Testis (tissue), 3 donors: ENCODE measurements around the gene ITPKC. TPM values are rescaled to one million over a fixed set of nuclear protein-coding genes. Genes with fewer than 3 reads are reported as not detected.

ENCODE experiments used
- DNase-seq: peaks from one replicate; pipeline ENCODE4 v3.0.0-alpha.2; 2019
- H3K27ac ChIP-seq, 2 donors: fragments of 200-600 bp; sonication (generic); one replicate each; pipeline ENCODE4 v1.5.1; 2019
- H3K27me3 ChIP-seq: fragments of 200-600 bp; sonication (generic); one replicate; pipeline ENCODE4 v1.5.1; 2019
- H3K36me3 ChIP-seq: fragments of 200-600 bp; sonication (generic); one replicate; pipeline ENCODE4 v1.5.1; 2017; ENCODE audit warnings: low read depth; ENCODE audit errors: missing control alignments
- H3K4me1 ChIP-seq: fragments of 200-600 bp; sonication (generic); one replicate; pipeline ENCODE4 v1.5.1; 2019
- H3K4me3 ChIP-seq, 2 donors: fragments of 200-600 bp; sonication (generic); one replicate each; pipeline ENCODE4 v1.5.1; 2017 to 2019
- H3K9me3 ChIP-seq: fragments of 200-600 bp; sonication (generic); one replicate; pipeline ENCODE4 v1.5.1; 2017
- CTCF ChIP-seq, 3 experiments: fragments of 450-650 bp in 2 of 3; fragments of 200-600 bp in 1 of 3; sonication (generic) in 1 of 3; IDR thresholded peaks; one replicate each; pipeline ENCODE4 v1.5.1; 2016 to 2019; ENCODE audit warnings: antibody characterized with exemption in 3 of 3, mild to moderate bottlenecking in 2 of 3, moderate library complexity in 1 of 3
- POLR2A ChIP-seq: fragments of 450-650 bp; IDR thresholded peaks from one replicate; pipeline ENCODE4 v1.6.1; 2017; ENCODE audit warnings: antibody characterized with exemption, mild to moderate bottlenecking, moderate library complexity
- WGBS, 2 donors: methylation state at CpG; one replicate each; pipeline ENCODE4 v1.1.5; 2018; 5-methylcytosine and 5-hydroxymethylcytosine counted together
- intact Hi-C: fragments of 100-400 bp; cut with DNase I; formaldehyde crosslinking; loops from one replicate; pipeline ENCODE4 v1.15.1; 2023; ENCODE audit warnings: low total_unique reads
- polyA plus RNA-seq: library from polyadenylated mRNA; stranded (reverse); fragments of 350-450 nt; fragmentation: Illumina TruSeq; extraction: RNeasy Lipid Tissue Mini Kit (QIAGEN cat#74804); gene quantifications from one replicate; pipeline ENCODE4 v1.2.3, GENCODE V29; 2014; ENCODE audit warnings: low read depth, low replicate concordance; ENCODE audit not compliant: insufficient read depth
- total RNA-seq, 2 donors: library from RNA; depleted of rRNA; stranded (reverse); fragments of >200 nt; gene quantifications; one replicate each; pipeline ENCODE4 v1.2.3, GENCODE V29; 2016

The ITPKC gene
- total and polyA plus RNA-seq, 3 donors from 2014 or later: 11.6 to 20.8 (median 19.2) TPM

GRCh38 chr19:40685563-40685962, 31.3 kb upstream of the ITPKC start:
- Histone ChIP-seq H3K36me3 (no peaks in the 10 kb centered on the region), H3K4me3 (no peak overlapping the region), H3K4me1 (peaks cover 4% of the 10 kb centered on the region), H3K27ac (no peak overlapping the region), H3K27me3 (no peaks in the 10 kb centered on the region), H3K9me3 (no peaks in the 10 kb centered on the region)
- intact Hi-C loops: no loop called here
- TF ChIP-seq POLR2A: no peak
- TF ChIP-seq CTCF (IDR thresholded peaks at IDR 0.05): no peak
- WGBS, 2 donors: 68 to 76% methylated on average over 5 to 6 of the region's 6 CpGs
- no peak for DNase-seq

DNA sequence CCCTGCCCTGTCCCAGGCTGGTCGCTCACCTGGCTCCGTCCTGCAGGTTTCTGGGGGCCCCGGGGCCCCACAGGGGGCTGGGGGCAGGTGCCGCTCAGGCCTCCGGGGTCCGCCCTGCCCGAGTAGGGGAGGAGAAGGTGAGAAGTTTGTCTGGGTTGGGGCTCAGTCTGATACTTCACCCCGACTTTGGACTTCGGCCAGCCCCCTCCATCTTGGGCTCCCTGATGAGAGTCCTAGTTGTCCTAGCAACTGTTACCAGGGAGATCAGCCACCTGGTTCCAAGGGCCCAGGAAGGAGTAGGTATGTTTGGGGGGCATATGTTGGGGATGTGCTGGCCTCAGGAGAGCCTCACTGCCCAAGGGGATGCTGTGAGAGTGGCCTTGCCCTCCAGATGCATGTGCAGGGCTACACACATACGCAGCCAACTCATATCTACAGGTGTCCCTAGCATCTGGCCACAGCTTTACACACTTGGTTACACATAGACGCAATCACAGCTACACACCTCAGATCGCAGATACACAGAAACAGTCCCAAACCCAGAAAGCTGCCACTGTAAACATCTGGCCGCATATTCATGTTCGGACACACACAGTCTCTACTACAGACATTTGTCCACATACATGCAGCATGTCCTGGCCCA, 29.9 kb upstream of the ITPKC start:
- Histone ChIP-seq H3K4me3 (no peak overlapping the region), H3K36me3 (no peaks in the 10 kb centered on the region), H3K9me3 (no peaks in the 10 kb centered on the region), H3K4me1 (peaks cover 16% of the 10 kb centered on the region), H3K27ac (peak overlapping the region; percentile 29 to 65), H3K27me3 (no peaks in the 10 kb centered on the region)
- DNase-seq: no peak
- intact Hi-C loops: no loop called here
- 40 to 79% methylated on average over 4 to 14 of the region's 14 CpGs for WGBS, 2 donors
- no peak for TF ChIP-seq CTCF (IDR thresholded peaks at IDR 0.05)
- no peak for TF ChIP-seq POLR2A

DNA sequence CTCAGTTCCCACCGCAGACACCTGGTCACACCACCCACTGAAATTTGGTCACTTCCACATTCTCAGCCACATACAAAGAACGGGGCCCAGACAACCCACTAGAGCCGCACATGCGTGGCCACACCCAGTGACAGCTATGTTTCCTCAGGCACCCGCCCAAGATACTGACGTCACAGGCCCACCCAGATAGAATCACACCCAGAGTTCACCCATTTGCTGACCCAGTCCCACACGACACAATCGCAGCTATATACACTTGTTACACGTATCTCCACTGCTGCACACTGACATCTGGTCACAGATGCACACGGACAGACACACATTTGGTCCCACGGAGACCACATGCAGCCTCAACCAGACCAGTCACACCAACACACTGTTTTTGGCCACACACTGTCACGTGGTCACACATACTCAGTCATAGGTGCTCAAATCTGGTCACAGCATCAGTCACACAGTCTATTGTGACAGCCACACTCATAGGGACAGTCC, 29.3 kb upstream of the ITPKC start:
- Histone ChIP-seq H3K4me3 (no peak overlapping the region), H3K36me3 (no peaks in the 10 kb centered on the region), H3K27me3 (no peaks in the 10 kb centered on the region), H3K27ac (peak overlapping the region; percentile 29 to 65), H3K9me3 (no peaks in the 10 kb centered on the region), H3K4me1 (peaks cover 19% of the 10 kb centered on the region)
- peak; percentile 86 for DNase-seq
- WGBS, 2 donors: 52 to 65% methylated on average over 12 of the region's 12 CpGs
- no peak for TF ChIP-seq POLR2A
- no peak for TF ChIP-seq CTCF (IDR thresholded peaks at IDR 0.05)
- intact Hi-C loops: no loop called here

DNA sequence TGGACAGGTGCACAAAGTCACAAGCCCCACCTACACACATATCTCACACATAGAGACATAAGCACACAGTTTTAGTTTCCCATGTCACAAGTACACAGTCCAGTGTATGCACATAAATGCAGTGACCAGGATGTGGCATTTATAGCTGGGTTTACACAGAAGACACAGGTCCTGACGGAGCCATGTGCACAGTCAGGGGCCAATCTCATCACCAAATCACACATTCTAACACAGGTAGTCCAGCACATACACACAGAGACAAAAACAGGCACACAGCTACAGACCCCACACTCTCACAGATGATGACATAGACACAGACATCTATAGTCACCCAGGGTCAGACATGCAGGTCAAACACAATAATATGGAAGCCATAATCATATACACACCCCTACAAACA, 28.6 kb upstream of the ITPKC start:
- no peaks in the 10 kb centered on the region for H3K9me3 ChIP-seq
- H3K27me3 ChIP-seq: no peaks in the 10 kb centered on the region
- H3K4me3 ChIP-seq: no peak overlapping the region
- H3K27ac ChIP-seq: peak overlapping the region in 1 of 2 donors; percentile 65
- no peak for DNase-seq
- H3K36me3 ChIP-seq: no peaks in the 10 kb centered on the region
- H3K4me1 ChIP-seq: peaks cover 19% of the 10 kb centered on the region
- WGBS, 2 donors: 71 to 73% methylated on average over 1 of the region's 1 CpG
- intact Hi-C loops: no loop called here
- TF ChIP-seq POLR2A (no peak), CTCF (IDR thresholded peaks at IDR 0.05) (no peak)

- H3K9me3 ChIP-seq: no peaks in the 10 kb centered on the region
- peaks cover 19% of the 10 kb centered on the region for H3K4me1 ChIP-seq
Observed at GRCh38 chr19:40688987-40689338, 27.9 kb upstream of the ITPKC start.

More at GRCh38 chr19:40688987-40689338, 27.9 kb upstream of the ITPKC start:
- Histone ChIP-seq H3K27ac (peak overlapping the region; percentile 85 to 92), H3K27me3 (no peaks in the 10 kb centered on the region), H3K4me3 (peak overlapping the region; percentile 77 to 80), H3K36me3 (no peaks in the 10 kb centered on the region)
- WGBS, 2 donors: 51 to 70% methylated on average over 3 to 4 of the region's 4 CpGs
- TF ChIP-seq POLR2A: no peak
- no peak for TF ChIP-seq CTCF (IDR thresholded peaks at IDR 0.05)
- no peak for DNase-seq
- intact Hi-C loops: no loop called here
